Measurements from ENCODE around the gene ULK3. TPM values are rescaled to one million over a fixed set of nuclear protein-coding genes. Genes with fewer than 3 reads are reported as not detected.

The ULK3 gene
- total RNA-seq, 3 donors from 2014 or later (not counting 1 experiment from before 2014, with no cell fraction given), result 54.8 to 75.1 (median 64.7) TPM

DNA sequence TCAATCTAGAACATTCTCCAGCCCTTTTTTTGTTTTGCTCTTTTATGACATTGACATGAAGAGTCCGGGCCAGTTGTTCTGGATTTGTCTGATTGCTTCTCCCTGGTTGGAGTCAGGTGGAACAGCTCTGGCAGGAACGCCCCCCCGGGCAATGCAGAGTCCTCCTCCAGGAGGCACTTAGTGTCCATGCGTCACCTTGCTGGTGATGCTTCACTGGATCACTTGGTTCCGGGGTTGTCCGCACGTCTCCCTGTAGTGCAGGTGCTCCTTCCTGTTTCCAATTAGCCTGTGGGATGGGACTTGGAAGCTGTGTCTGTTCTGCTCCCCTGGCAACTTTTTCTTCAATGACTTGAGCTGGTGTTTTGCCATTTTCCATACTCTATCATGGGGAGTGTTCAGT, 51.3 kb downstream of the ULK3 start:
- intact Hi-C loops (cut with micrococcal nuclease), result loop anchor here (2.0 kb wide), 1 partner anchor 15 kb away; no protein-coding TSS in a partner anchor
- Histone ChIP-seq H3K4me1 (ENCODE audit: control insufficient read depth, insufficient read depth, low read length) (peaks cover 95% of the 10 kb centered on the region), H3K4me3 (ENCODE audit: low read length) (no peak overlapping the region), H3K9me3 (ENCODE audit: control insufficient read depth, insufficient read depth, low read length) (no peaks in the 10 kb centered on the region), H3K36me3 (ENCODE audit: control insufficient read depth, insufficient read depth, low read length) (peaks cover 13% of the 10 kb centered on the region), H3K27me3 (ENCODE audit: control insufficient read depth, insufficient read depth, low read length) (no peaks in the 10 kb centered on the region), H3K27ac (ENCODE audit: low read length) (peak overlapping the region; percentile 70)
- H3K36me3 Mint-ChIP-seq, result no peaks in the 10 kb centered on the region
- ATAC-seq, result no peak
- H3K9me3 Mint-ChIP-seq, result no peaks in the 10 kb centered on the region
- DNase-seq, result no peak
- peaks cover 84 to 94% of the 10 kb centered on the region in 2 donors for H3K4me1 Mint-ChIP-seq
- TF ChIP-seq, protein P1, sequence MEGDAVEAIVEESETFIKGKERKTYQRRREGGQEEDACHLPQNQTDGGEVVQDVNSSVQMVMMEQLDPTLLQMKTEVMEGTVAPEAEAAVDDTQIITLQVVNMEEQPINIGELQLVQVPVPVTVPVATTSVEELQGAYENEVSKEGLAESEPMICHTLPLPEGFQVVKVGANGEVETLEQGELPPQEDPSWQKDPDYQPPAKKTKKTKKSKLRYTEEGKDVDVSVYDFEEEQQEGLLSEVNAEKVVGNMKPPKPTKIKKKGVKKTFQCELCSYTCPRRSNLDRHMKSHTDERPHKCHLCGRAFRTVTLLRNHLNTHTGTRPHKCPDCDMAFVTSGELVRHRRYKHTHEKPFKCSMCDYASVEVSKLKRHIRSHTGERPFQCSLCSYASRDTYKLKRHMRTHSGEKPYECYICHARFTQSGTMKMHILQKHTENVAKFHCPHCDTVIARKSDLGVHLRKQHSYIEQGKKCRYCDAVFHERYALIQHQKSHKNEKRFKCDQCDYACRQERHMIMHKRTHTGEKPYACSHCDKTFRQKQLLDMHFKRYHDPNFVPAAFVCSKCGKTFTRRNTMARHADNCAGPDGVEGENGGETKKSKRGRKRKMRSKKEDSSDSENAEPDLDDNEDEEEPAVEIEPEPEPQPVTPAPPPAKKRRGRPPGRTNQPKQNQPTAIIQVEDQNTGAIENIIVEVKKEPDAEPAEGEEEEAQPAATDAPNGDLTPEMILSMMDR (IDR thresholded peaks at IDR 0.05), result no peak
- WGBS (ENCODE audit: insufficient coverage), result 78% methylated on average over 7 of the region's 7 CpGs
- H3K27ac Mint-ChIP-seq, result peak overlapping the region; percentile 95 to 100
- H3K27me3 Mint-ChIP-seq (ENCODE audit: low read depth in 2 of 2), result no peaks in the 10 kb centered on the region
- peak overlapping the region; percentile 81 for H3K4me3 Mint-ChIP-seq

DNA sequence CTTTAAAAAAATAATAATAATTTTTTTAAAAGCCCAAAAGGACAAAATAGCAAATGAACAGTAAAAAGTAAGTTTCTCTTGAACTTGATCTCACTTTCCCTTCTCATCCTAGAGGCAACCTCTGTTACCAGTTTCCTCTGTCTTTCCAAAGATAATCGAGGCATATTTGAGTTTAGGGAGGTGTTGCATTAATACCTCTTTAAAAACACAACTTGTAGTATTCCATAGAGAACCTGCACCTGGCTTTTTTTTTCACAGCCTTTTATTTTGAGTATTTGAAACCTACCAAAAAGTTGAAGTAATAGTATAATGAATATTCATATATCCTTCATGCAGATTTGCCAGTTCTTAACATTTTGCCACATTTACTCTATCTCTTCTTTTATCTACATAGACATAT, 51.9 kb downstream of the ULK3 start:
- peaks cover 16% of the 10 kb centered on the region for H3K36me3 ChIP-seq (ENCODE audit: control insufficient read depth, insufficient read depth, low read length)
- H3K27ac ChIP-seq (ENCODE audit: low read length), result peak overlapping the region; percentile 94
- no CpG with 5 or more reads among the region's 1 CpG for WGBS (ENCODE audit: insufficient coverage)
- H3K27me3 Mint-ChIP-seq (ENCODE audit: low read depth in 2 of 2), result no peaks in the 10 kb centered on the region
- peaks cover 82 to 94% of the 10 kb centered on the region in 2 donors for H3K4me1 Mint-ChIP-seq
- peaks cover 95% of the 10 kb centered on the region for H3K4me1 ChIP-seq (ENCODE audit: control insufficient read depth, insufficient read depth, low read length)
- DNase-seq, result no peak
- TF ChIP-seq, protein P1 (IDR thresholded peaks at IDR 0.05), result no peak
- H3K27ac Mint-ChIP-seq, result peak overlapping the region; percentile 95 to 100
- no peak for ATAC-seq
- no peak overlapping the region for H3K4me3 ChIP-seq (ENCODE audit: low read length)
- H3K4me3 Mint-ChIP-seq, result peak overlapping the region; percentile 81
- H3K9me3 Mint-ChIP-seq, result no peaks in the 10 kb centered on the region
- H3K36me3 Mint-ChIP-seq, result no peaks in the 10 kb centered on the region
- no peaks in the 10 kb centered on the region for H3K9me3 ChIP-seq (ENCODE audit: control insufficient read depth, insufficient read depth, low read length)
- intact Hi-C loops (cut with micrococcal nuclease), result loop anchor here (2.0 kb wide), 1 partner anchor 14 kb away; no protein-coding TSS in a partner anchor
- no peaks in the 10 kb centered on the region for H3K27me3 ChIP-seq (ENCODE audit: control insufficient read depth, insufficient read depth, low read length)

DNA sequence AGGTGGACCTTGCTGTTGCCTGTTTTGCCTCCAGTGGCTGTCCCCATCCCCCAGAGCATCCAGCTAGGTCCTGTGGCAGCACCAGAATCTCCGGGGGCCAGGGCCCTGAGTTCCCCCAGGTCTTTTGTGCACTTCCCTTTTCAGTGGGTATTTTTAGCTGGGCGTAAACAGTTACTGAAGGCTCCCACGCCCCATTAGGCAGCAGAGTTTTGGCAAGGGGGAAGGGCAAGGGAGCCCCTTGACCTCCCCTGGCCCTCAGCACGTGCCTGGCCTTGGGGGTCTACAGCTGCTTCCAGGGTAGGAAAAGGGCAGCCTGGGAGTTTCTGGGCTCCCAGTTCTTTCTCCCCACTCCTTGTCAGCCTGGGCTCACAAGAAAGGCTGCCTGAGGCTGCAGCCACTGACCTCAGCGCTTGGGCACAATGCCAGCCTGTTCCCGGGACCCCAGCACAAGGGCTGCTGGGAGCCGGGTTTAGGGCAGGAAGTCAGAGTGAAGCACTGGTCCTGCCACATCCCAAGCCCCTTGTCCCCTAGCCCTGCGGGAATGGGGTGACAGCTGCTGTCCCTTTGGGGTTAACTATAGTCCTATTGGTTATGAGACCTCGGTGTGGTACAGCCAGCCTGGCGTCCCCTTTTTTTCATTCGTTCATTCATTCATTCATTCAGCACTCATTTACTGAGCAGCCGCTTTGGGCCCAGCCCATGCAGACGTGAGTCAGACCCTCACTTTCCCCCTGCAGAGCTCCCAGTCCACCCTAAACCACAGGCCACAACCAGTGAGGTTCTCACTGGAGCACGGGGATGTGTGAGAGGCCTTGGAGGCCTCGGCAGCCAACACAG, 52.7 kb downstream of the ULK3 start:
- Histone ChIP-seq H3K9me3 (ENCODE audit: control insufficient read depth, insufficient read depth, low read length) (no peaks in the 10 kb centered on the region), H3K4me1 (ENCODE audit: control insufficient read depth, insufficient read depth, low read length) (peaks cover 95% of the 10 kb centered on the region), H3K4me3 (ENCODE audit: low read length) (peak overlapping the region; percentile 43), H3K27ac (ENCODE audit: low read length) (peak overlapping the region; percentile 94), H3K36me3 (ENCODE audit: control insufficient read depth, insufficient read depth, low read length) (peaks cover 16% of the 10 kb centered on the region), H3K27me3 (ENCODE audit: control insufficient read depth, insufficient read depth, low read length) (no peaks in the 10 kb centered on the region)
- peak overlapping the region; percentile 95 to 100 for H3K27ac Mint-ChIP-seq
- TF ChIP-seq, protein P1 (IDR thresholded peaks at IDR 0.05), result no peak
- H3K4me1 Mint-ChIP-seq, result peaks cover 82 to 95% of the 10 kb centered on the region in 2 donors
- no peaks in the 10 kb centered on the region for H3K36me3 Mint-ChIP-seq
- DNase-seq, result peak in 1 of 2 donors; percentile 55
- no peak for ATAC-seq
- under 1% methylated on average over 15 of the region's 15 CpGs for WGBS (ENCODE audit: insufficient coverage)
- H3K9me3 Mint-ChIP-seq, result no peaks in the 10 kb centered on the region
- peak overlapping the region; percentile 97 for H3K4me3 Mint-ChIP-seq
- intact Hi-C loops (cut with micrococcal nuclease), result loop anchor here (2.0 kb wide), 1 partner anchor 13 kb away; no protein-coding TSS in a partner anchor
- no peaks in the 10 kb centered on the region for H3K27me3 Mint-ChIP-seq (ENCODE audit: low read depth in 2 of 2)
